ENCODE data around the gene PUSL1. TPM values are rescaled to one million over a fixed set of nuclear protein-coding genes. Genes with fewer than 3 reads are reported as not detected.

PUSL1 gene
- total and polyA plus RNA-seq, 2 donors (not counting 1 experiment from before 2014, with no cell fraction given): 15.7 to 25.8 TPM

- Histone ChIP-seq H3K9ac (ENCODE audit: low read length) (no peak overlapping the region), H3K27ac (ENCODE audit: low read length in 2 of 2) (no peak overlapping the region), H2AFZ (ENCODE audit: insufficient read depth, low read depth, low read length, poor library complexity, severe bottlenecking) (no peak overlapping the region), H3K36me3 (replicated peaks in 1 of 2; ENCODE audit: control extremely low read depth in 1 of 2, control insufficient read depth in 1 of 2, extremely low read depth in 1 of 2, insufficient read depth in 2 of 2, low read length in 1 of 2) (peaks cover 0 to 46% of the 10 kb centered on the region in 2 experiments), H4K20me1 (ENCODE audit: control insufficient read depth, insufficient read depth, low read length, poor library complexity, severe bottlenecking) (peaks cover 37% of the 10 kb centered on the region), H3K9me3 (ENCODE audit: control extremely low read depth in 1 of 3, control insufficient read depth in 2 of 3, insufficient read depth in 1 of 3, low read length in 2 of 3) (no peaks in the 10 kb centered on the region), H3K4me2 (replicated peaks; ENCODE audit: low read depth, low read length, poor library complexity, severe bottlenecking) (no peak overlapping the region), H3K79me2 (ENCODE audit: control insufficient read depth, insufficient read depth, low read length) (peaks cover 36% of the 10 kb centered on the region), H3K4me1 (ENCODE audit: control insufficient read depth in 2 of 2, insufficient read depth in 2 of 2, low read length in 2 of 2) (peaks cover 0 to 8% of the 10 kb centered on the region in 2 donors), H3K4me3 (ENCODE audit: control extremely low read depth in 1 of 5, extremely low read depth in 1 of 5, insufficient read depth in 1 of 5, low read depth in 2 of 5, low read length in 4 of 5) (no peak overlapping the region), H3K27me3 (replicated peaks in 1 of 4; ENCODE audit: control extremely low read depth in 1 of 4, control insufficient read depth in 3 of 4, insufficient read depth in 4 of 4, low read length in 3 of 4) (no peaks in the 10 kb centered on the region)
- DNase-seq (no peak), ATAC-seq (ENCODE audit: low read depth) (no peak)
- Mint-ChIP-seq H3K4me1 (peaks cover 10% of the 10 kb centered on the region), H3K27me3 (no peaks in the 10 kb centered on the region), H3K9me3 (ENCODE audit: insufficient read depth) (no peaks in the 10 kb centered on the region), H3K27ac (no peak overlapping the region), H3K4me3 (no peak overlapping the region)
- intact Hi-C loops (cut with micrococcal nuclease): no loop called here
- 91% methylated on average over 6 of the region's 6 CpGs for WGBS (ENCODE audit: insufficient coverage)
- POLR2A ChIA-PET: interaction anchor here (0.6 kb wide), 1 partner anchor 337 kb away, joined by 3 read pairs; no protein-coding TSS in a partner anchor
- CTCF ChIA-PET: no interaction called here
- no peak for TF ChIP-seq EZH2 (IDR thresholded peaks at IDR 0.05; ENCODE audit: borderline replicate concordance, insufficient read depth, low read depth, low read length, poor library complexity, severe bottlenecking)
- no peak for TF ChIP-seq CTCF (IDR thresholded peaks at IDR 0.05)
Measured at GRCh38 chr1:1317420-1317819, 9.0 kb downstream of the PUSL1 start.

GRCh38 chr1:1318131-1318652 lies 9.8 kb downstream of the PUSL1 start:
- peaks cover 43% of the 10 kb centered on the region for H4K20me1 ChIP-seq (ENCODE audit: control insufficient read depth, insufficient read depth, low read length, poor library complexity, severe bottlenecking)
- H3K9ac ChIP-seq (ENCODE audit: low read length): no peak overlapping the region
- no peaks in the 10 kb centered on the region for H3K9me3 ChIP-seq (ENCODE audit: control extremely low read depth in 1 of 3, control insufficient read depth in 2 of 3, insufficient read depth in 1 of 3, low read length in 2 of 3)
- H3K27ac ChIP-seq (ENCODE audit: low read length in 2 of 2): no peak overlapping the region
- intact Hi-C loops (cut with micrococcal nuclease): no loop called here
- no peaks in the 10 kb centered on the region for H3K9me3 Mint-ChIP-seq (ENCODE audit: insufficient read depth)
- H3K4me1 Mint-ChIP-seq: peaks cover 15% of the 10 kb centered on the region
- H3K4me1 ChIP-seq (ENCODE audit: control insufficient read depth in 2 of 2, insufficient read depth in 2 of 2, low read length in 2 of 2): peaks cover 4 to 13% of the 10 kb centered on the region in 2 donors
- POLR2A ChIA-PET: no interaction called here
- ATAC-seq (ENCODE audit: low read depth) (no peak), DNase-seq (no peak)
- no peak overlapping the region for H3K4me3 Mint-ChIP-seq
- H3K4me3 ChIP-seq (ENCODE audit: control extremely low read depth in 1 of 5, extremely low read depth in 1 of 5, insufficient read depth in 1 of 5, low read depth in 2 of 5, low read length in 4 of 5): no peak overlapping the region
- no peak overlapping the region for H3K27ac Mint-ChIP-seq
- H3K27me3 ChIP-seq (replicated peaks in 1 of 4; ENCODE audit: control extremely low read depth in 1 of 4, control insufficient read depth in 3 of 4, insufficient read depth in 4 of 4, low read length in 3 of 4): no peaks in the 10 kb centered on the region
- H2AFZ ChIP-seq (ENCODE audit: insufficient read depth, low read depth, low read length, poor library complexity, severe bottlenecking): no peak overlapping the region
- H3K4me2 ChIP-seq (replicated peaks; ENCODE audit: low read depth, low read length, poor library complexity, severe bottlenecking): no peak overlapping the region
- CTCF ChIA-PET: no interaction called here
- whole genome bisulfite sequencing (ENCODE audit: insufficient coverage): 98% methylated on average over 7 of the region's 9 CpGs
- no peaks in the 10 kb centered on the region for H3K27me3 Mint-ChIP-seq
- peaks cover 0 to 40% of the 10 kb centered on the region in 2 experiments for H3K36me3 ChIP-seq (replicated peaks in 1 of 2; ENCODE audit: control extremely low read depth in 1 of 2, control insufficient read depth in 1 of 2, extremely low read depth in 1 of 2, insufficient read depth in 2 of 2, low read length in 1 of 2)
- TF ChIP-seq CTCF (IDR thresholded peaks at IDR 0.05): no peak
- no peak for TF ChIP-seq EZH2 (IDR thresholded peaks at IDR 0.05; ENCODE audit: borderline replicate concordance, insufficient read depth, low read depth, low read length, poor library complexity, severe bottlenecking)
- H3K79me2 ChIP-seq (ENCODE audit: control insufficient read depth, insufficient read depth, low read length): peaks cover 42% of the 10 kb centered on the region

Measured in B cell (primary cell).